Measurements from ENCODE around the gene DIPK1C. TPM values are rescaled to one million over a fixed set of nuclear protein-coding genes. Genes with fewer than 3 reads are reported as not detected.

Gene DIPK1C
- total and polyA plus RNA-seq, 2 of the 4 experiments (the other 2 are of a cell fraction): not detected

DNA sequence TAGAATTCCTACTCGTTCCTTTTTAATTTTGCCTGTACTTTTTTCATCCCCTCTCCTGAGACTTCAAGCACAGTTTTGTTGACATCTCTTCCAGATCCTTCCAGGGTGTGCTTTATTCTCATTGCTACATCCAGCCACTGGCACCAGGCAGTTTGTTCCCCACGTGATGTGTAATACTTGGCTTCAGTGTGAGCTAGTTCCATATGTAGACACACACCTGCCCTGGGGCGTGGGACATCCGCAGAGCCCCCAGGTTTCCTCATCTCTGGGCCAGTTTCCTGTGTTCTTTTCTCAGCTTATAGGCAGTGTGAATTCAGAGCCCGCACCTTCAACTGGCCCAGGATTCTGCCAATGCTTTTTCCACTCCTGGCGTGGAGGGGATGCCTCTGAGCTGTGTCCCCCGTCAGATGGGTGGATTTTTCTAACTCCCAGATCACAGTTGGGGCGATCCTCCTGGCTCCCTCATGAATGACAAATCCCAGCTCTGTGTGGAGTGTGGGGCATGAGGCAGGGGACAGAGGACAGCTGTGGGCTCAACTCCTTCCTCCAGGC, 46.6 kb downstream of the DIPK1C start:
- H4K91ac ChIP-seq (ENCODE audit: insufficient read depth, low read depth, low read length): no peak overlapping the region
- no peak overlapping the region for H4K5ac ChIP-seq (ENCODE audit: low read depth, low read length)
- no peak overlapping the region for H3K4me3 ChIP-seq (ENCODE audit: insufficient read depth, low read depth, low read length)
- no peaks in the 10 kb centered on the region for H3K9me1 ChIP-seq (ENCODE audit: insufficient read depth, low read length)
- H2BK120ac ChIP-seq (ENCODE audit: low read depth, low read length): no peak overlapping the region
- no peak overlapping the region for H3K56ac ChIP-seq (ENCODE audit: extremely low read depth, insufficient read depth, low read length)
- DNase-seq (no peak), ATAC-seq (ENCODE audit: low read depth) (no peak)
- 50% methylated on average over 3 of the region's 8 CpGs; no CpG with 5 or more reads in 1 of the 2 experiments for WGBS, 2 experiments (ENCODE audit: extremely low coverage in 2 of 2, insufficient read length in 1 of 2)
- no TSS peak for BruUV-seq (replicated peaks)
- H3K4ac ChIP-seq (ENCODE audit: low read depth, low read length): no peak overlapping the region
- ChIA-PET POLR2A (ENCODE audit: unreplicated experiment) (no interaction called here), CTCF (no interaction called here)
- H3K27ac ChIP-seq (ENCODE audit: insufficient read depth, low read length): no peak overlapping the region
- no peak overlapping the region for H2BK20ac ChIP-seq (ENCODE audit: low read depth, low read length)
- no peaks in the 10 kb centered on the region for H3K79me1 ChIP-seq (ENCODE audit: low read depth in 1 of 2, low read length in 2 of 2)
- in situ Hi-C loops (cut with MboI; ENCODE audit: low sequenced_read_pairs) (no loop called here), dilution Hi-C loops (cut with HindIII; ENCODE audit: low sequenced_read_pairs, unreplicated experiment) (no loop called here), intact Hi-C loops (cut with micrococcal nuclease) (no loop called here)
- H3K14ac ChIP-seq (replicated peaks; ENCODE audit: low read depth, low read length): no peak overlapping the region
- TF ChIP-seq MXI1 (IDR thresholded peaks at IDR 0.05; ENCODE audit: borderline replicate concordance, low read depth, low read length) (no peak), MAFK (IDR thresholded peaks at IDR 0.05; ENCODE audit: low read depth, low read length) (no peak), RAD21 (IDR thresholded peaks at IDR 0.05; ENCODE audit: low read length) (no peak), NFE2L2 (IDR thresholded peaks at IDR 0.05; ENCODE audit: low read depth, low read length) (no peak), RCOR1 (IDR thresholded peaks at IDR 0.05; ENCODE audit: insufficient replicate concordance, low read length) (no peak), FOS (IDR thresholded peaks at IDR 0.05; ENCODE audit: low read depth, low read length) (no peak), CEBPB (IDR thresholded peaks at IDR 0.05; ENCODE audit: low read depth, low read length) (no peak), RFX5 (IDR thresholded peaks at IDR 0.05; ENCODE audit: low read depth, low read length) (no peak), MAZ (IDR thresholded peaks at IDR 0.05; ENCODE audit: borderline replicate concordance, low read depth, low read length) (no peak), CHD1 (IDR thresholded peaks at IDR 0.05; ENCODE audit: low read depth, low read length) (no peak)
- TF ChIP-seq, protein P1, sequence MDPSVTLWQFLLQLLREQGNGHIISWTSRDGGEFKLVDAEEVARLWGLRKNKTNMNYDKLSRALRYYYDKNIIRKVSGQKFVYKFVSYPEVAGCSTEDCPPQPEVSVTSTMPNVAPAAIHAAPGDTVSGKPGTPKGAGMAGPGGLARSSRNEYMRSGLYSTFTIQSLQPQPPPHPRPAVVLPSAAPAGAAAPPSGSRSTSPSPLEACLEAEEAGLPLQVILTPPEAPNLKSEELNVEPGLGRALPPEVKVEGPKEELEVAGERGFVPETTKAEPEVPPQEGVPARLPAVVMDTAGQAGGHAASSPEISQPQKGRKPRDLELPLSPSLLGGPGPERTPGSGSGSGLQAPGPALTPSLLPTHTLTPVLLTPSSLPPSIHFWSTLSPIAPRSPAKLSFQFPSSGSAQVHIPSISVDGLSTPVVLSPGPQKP (IDR thresholded peaks at IDR 0.05; ENCODE audit: borderline replicate concordance, low read depth, low read length): no peak
- TF ChIP-seq, protein P2, sequence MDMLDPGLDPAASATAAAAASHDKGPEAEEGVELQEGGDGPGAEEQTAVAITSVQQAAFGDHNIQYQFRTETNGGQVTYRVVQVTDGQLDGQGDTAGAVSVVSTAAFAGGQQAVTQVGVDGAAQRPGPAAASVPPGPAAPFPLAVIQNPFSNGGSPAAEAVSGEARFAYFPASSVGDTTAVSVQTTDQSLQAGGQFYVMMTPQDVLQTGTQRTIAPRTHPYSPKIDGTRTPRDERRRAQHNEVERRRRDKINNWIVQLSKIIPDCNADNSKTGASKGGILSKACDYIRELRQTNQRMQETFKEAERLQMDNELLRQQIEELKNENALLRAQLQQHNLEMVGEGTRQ (IDR thresholded peaks at IDR 0.05; ENCODE audit: low read depth, low read length): no peak
- TF ChIP-seq, protein P3, sequence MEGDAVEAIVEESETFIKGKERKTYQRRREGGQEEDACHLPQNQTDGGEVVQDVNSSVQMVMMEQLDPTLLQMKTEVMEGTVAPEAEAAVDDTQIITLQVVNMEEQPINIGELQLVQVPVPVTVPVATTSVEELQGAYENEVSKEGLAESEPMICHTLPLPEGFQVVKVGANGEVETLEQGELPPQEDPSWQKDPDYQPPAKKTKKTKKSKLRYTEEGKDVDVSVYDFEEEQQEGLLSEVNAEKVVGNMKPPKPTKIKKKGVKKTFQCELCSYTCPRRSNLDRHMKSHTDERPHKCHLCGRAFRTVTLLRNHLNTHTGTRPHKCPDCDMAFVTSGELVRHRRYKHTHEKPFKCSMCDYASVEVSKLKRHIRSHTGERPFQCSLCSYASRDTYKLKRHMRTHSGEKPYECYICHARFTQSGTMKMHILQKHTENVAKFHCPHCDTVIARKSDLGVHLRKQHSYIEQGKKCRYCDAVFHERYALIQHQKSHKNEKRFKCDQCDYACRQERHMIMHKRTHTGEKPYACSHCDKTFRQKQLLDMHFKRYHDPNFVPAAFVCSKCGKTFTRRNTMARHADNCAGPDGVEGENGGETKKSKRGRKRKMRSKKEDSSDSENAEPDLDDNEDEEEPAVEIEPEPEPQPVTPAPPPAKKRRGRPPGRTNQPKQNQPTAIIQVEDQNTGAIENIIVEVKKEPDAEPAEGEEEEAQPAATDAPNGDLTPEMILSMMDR (conservative IDR thresholded peaks at IDR 0.05; ENCODE audit: low read depth, low read length): no peak
- no peak overlapping the region for H3K9ac ChIP-seq (ENCODE audit: low read depth, low read length)
- H4K20me1 ChIP-seq (ENCODE audit: insufficient read depth, low read length): no peaks in the 10 kb centered on the region; the same call in 1 of the 2 replicates
- no peaks in the 10 kb centered on the region for H3K4me1 ChIP-seq (ENCODE audit: control insufficient read depth, insufficient read depth, low read length)
- no peak overlapping the region for H4K8ac ChIP-seq (ENCODE audit: low read depth in 2 of 2, low read length in 2 of 2)
- no peak overlapping the region for H2BK5ac ChIP-seq (ENCODE audit: low read depth, low read length, poor library complexity, severe bottlenecking)
- no peak overlapping the region for H2AFZ ChIP-seq (replicated peaks; ENCODE audit: low read length, poor library complexity)
- no peak overlapping the region for H2AK5ac ChIP-seq (ENCODE audit: low read depth, low read length)
- H3K36me3 ChIP-seq (ENCODE audit: control insufficient read depth, insufficient read depth, low read length): no peaks in the 10 kb centered on the region
- peaks cover 36% of the 10 kb centered on the region for H3K27me3 ChIP-seq (ENCODE audit: control insufficient read depth, insufficient read depth, low read length)
- H3K23ac ChIP-seq (ENCODE audit: low read depth, low read length): no peak overlapping the region
- no peak overlapping the region for H3K4me2 ChIP-seq (ENCODE audit: low read depth, low read length)
- no peak overlapping the region for H2BK15ac ChIP-seq (ENCODE audit: low read depth, low read length)
- no peak overlapping the region for H3K18ac ChIP-seq (ENCODE audit: low read depth, low read length)
- H3K9me3 ChIP-seq (ENCODE audit: control insufficient read depth, insufficient read depth, low read length): no peaks in the 10 kb centered on the region
- no peak overlapping the region for H2AK9ac ChIP-seq (replicated peaks; ENCODE audit: low read depth, low read length, poor library complexity)

Measured in IMR-90 (cell line).